Heart left ventricle (tissue), 13 donors: ENCODE data around the gene RLIM.

Source experiments
- POLR2A ChIP-seq, 2 donors: fragments of 450-650 bp; IDR thresholded peaks; one replicate each; pipeline ENCODE4 v1.6.1; 2017; ENCODE audit warnings: antibody characterized with exemption in 2 of 2, mild to moderate bottlenecking in 2 of 2, moderate library complexity in 2 of 2
- TF ChIP-seq, protein P1 (sequence below), 12 donors: fragments of 200-600 bp; sonication (generic) in 4 of 12; IDR thresholded peaks; one replicate each; pipeline versions ENCODE4 v1.5.0 to v1.8.0; 2018 to 2022; ENCODE audit warnings: antibody characterized with exemption in 12 of 12, mild to moderate bottlenecking in 5 of 12
- donor health status: ischemic (EF 13 %, LVEDD 7.1; RV severe dilation, severe dysfunction).
- donor health status: DM: no; HTN: yes; CAD: no.
- donor health status: DM: no; HTN: no; CAD: no.
- donor health status: ischemic (EF 25% LVEDD 6.9; RV normal size, moderate dysfunction).
- donor health status: ischemic (EF 25% LVEDD 5.7; RV mildly dilated, moderate dysfunction).
- donor health status: ischemic (EF 35%, LVEDD 5.7; RV mildly dilated, moderate dysfunction).
- donor health status: nonischemic (EF 11% LVEDD 7.7; RV severe dilation, severe dysfunction).
- donor health status: DM: yes; HTN: yes; CAD: no.
- donor health status: PGD.
- donor health status: ischemic (EF 29% LVEDD 5.4; RV normal size, mild dysfunction).
- donor health status: nonischemic (EF 23%, LVEDD 6.1; RV moderate dilation, normal function).

DNA sequence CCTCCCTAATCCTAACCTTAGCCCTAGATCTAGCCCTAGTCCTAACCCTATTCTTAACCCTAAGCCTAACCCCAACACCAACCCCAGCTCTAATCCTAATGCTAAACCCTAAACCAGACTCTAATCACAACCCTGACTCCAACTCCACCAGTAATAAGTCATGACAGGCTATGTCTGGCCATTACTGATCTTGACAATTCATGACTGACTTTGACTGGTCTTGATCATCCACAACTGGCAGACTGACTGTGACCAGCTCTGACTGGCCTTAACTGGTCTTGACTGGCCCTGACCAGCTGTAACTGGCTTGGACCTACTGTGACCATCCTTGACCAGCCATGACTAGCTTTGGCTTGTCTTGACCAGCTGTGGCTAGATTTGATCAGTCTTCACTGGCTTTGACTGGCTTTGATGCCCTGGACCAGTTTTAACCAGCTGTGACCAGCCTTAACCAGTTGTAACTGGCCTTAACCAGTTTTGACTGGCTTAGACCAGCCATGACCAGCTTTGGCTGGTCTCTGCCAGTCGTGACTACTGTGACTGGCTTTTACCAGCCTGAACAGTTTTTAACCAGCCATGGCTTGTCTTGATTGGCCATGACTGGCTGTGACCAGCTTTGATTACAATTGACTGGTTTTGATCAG lies 68.4 kb downstream of the RLIM start:
- TF ChIP-seq POLR2A (IDR thresholded peaks at IDR 0.05) = no peak
- TF ChIP-seq, protein P1, sequence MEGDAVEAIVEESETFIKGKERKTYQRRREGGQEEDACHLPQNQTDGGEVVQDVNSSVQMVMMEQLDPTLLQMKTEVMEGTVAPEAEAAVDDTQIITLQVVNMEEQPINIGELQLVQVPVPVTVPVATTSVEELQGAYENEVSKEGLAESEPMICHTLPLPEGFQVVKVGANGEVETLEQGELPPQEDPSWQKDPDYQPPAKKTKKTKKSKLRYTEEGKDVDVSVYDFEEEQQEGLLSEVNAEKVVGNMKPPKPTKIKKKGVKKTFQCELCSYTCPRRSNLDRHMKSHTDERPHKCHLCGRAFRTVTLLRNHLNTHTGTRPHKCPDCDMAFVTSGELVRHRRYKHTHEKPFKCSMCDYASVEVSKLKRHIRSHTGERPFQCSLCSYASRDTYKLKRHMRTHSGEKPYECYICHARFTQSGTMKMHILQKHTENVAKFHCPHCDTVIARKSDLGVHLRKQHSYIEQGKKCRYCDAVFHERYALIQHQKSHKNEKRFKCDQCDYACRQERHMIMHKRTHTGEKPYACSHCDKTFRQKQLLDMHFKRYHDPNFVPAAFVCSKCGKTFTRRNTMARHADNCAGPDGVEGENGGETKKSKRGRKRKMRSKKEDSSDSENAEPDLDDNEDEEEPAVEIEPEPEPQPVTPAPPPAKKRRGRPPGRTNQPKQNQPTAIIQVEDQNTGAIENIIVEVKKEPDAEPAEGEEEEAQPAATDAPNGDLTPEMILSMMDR (IDR thresholded peaks at IDR 0.05) = no peak
